GM10266 (cell line): Measurements from ENCODE around the gene MCUB.

ENCODE experiments used
- DNase-seq: peaks from one replicate; pipeline ENCODE4 v3.0.0; 2012; ENCODE audit errors: extremely low spot score
- TF ChIP-seq, protein P1 (sequence below): IDR thresholded peaks from 2 replicates; pipeline ENCODE4 v1.5.1; 2012; ENCODE audit warnings: mild to moderate bottlenecking, low read depth; ENCODE audit not compliant: control insufficient read depth, insufficient read depth; ENCODE audit errors: missing control alignments

MCUB gene

GRCh38 chr4:109682875-109683274 lies 122.8 kb downstream of the MCUB start:
- TF ChIP-seq, protein P1, sequence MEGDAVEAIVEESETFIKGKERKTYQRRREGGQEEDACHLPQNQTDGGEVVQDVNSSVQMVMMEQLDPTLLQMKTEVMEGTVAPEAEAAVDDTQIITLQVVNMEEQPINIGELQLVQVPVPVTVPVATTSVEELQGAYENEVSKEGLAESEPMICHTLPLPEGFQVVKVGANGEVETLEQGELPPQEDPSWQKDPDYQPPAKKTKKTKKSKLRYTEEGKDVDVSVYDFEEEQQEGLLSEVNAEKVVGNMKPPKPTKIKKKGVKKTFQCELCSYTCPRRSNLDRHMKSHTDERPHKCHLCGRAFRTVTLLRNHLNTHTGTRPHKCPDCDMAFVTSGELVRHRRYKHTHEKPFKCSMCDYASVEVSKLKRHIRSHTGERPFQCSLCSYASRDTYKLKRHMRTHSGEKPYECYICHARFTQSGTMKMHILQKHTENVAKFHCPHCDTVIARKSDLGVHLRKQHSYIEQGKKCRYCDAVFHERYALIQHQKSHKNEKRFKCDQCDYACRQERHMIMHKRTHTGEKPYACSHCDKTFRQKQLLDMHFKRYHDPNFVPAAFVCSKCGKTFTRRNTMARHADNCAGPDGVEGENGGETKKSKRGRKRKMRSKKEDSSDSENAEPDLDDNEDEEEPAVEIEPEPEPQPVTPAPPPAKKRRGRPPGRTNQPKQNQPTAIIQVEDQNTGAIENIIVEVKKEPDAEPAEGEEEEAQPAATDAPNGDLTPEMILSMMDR: no peak
- no peak for DNase-seq

GRCh38 chr4:109683621-109684253 lies 123.7 kb downstream of the MCUB start:
- TF ChIP-seq, protein P1: no peak
- no peak for DNase-seq

DNA sequence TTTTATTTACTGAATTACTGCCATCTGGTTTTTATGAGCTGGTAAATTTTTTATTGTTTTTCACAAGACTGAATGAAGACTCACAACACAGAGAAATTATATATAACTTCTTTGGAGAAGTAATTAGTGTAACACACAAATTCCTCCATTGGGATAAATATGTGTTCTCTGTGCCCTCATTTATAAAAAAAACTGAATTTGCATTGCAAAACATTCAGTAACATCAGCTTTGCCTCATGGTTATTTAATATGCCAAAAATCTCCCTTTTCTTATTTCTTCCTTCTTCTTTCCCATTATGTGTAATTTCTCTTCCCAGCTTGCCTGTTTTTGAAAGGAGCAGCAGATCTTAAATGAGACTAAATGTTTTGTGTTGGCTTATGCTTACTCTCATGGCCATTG lies 124.7 kb downstream of the MCUB start:
- no peak for DNase-seq

GRCh38 chr4:109690690-109691410 lies 130.8 kb downstream of the MCUB start:
- TF ChIP-seq, protein P1: no peak
- DNase-seq: no peak

More for the DNA sequence above, 124.7 kb downstream of the MCUB start:
- TF ChIP-seq, protein P1: no peak

GRCh38 chr4:109691411-109691920 lies 131.4 kb downstream of the MCUB start:
- no peak for DNase-seq
- TF ChIP-seq, protein P1: no peak

DNA sequence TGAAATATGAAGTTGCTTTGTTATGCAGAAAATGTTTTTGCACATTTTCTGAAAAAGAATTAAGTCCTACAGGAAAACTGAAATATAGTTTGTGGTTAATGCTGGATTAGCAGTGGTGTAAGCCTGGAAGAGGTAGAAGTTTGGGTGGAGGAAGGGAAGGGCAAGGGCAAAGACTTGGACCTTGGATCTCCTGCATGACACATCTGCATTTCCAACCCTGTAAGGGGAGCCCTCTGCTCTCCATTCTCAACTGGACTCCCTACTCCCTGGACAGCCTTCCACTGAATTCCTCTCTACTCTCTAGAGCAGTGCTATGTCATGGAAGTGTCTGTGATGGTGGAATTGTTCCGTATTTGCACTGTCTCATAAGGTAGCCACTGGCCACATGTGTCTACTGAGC lies 138.6 kb downstream of the MCUB start:
- no peak for DNase-seq
- TF ChIP-seq, protein P1: no peak
